GM19397 (cell line): Measurements from ENCODE around the gene CCL5.

Source experiments
- ATAC-seq: cut with Tn5 transposase; IDR thresholded peaks from one replicate; pipeline ENCODE4 v1.9.1; 2021; ENCODE audit warnings: mild to moderate bottlenecking, moderate library complexity; ENCODE audit not compliant: unreplicated experiment

Gene CCL5

GRCh38 chr17:35879773-35880654 is at the start of gene CCL5:
CCL5 (minus strand) TSS chr17:35880360.
- ATAC-seq: peak; percentile 89

DNA sequence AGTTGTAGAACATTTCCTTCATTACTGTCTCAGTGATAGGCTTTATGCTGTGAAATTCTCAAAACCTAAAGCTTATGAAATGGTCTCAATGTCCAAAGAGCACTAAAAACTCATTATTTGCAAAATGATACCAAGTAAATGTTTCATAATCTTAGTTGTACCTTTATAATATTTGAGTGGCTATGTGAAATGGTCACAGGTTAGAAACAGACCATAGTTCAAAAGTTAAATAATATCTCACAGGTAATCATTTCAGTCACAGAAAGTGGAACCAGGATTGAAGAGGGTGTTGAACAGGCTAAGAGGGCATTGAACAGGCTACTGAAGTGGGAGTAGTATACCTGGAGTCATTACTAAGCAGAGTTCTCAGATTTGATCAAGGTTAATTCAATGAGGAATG is 47.6 kb upstream of the CCL5 start:
- no peak for ATAC-seq

GRCh38 chr17:35923609-35924114 is 43.5 kb upstream of the CCL5 start:
- no peak for ATAC-seq

DNA sequence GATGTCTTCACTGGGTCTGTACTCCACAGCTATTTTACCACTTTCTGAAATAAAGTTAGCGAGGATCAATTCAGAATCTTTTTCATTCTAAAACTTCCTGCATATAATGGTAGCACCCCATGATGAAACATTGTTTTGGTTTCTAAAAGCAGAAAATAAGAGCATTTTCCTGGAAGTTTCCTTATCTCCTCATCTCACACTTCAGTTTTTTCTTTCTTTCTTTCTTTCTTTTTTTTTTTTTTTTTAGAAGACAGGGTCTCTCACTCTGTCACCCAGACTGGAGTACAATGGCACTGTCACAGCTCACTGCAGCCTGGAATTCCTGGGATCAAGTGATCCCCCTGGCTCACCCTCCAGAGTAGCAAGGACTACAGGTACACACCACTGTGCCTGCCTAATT is 40.1 kb upstream of the CCL5 start:
- no peak for ATAC-seq

DNA sequence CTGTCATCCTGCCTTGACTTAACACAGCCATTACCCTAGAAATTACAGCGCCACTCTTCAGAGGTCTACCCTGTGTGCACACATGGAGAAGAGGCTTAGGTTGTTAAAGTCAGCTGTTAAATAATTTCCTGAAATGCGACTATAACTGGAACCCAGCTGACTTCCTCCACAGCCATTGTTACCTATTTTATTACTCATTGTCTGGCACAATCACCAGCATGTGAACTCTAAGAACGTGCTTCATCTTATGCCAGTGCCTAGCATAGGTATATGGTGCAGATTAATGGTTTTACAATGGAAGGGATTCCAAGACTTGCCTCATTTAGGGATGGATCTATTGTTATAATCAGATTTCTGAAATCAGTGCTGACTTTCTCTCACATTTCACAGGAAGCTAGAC is 38.5 kb upstream of the CCL5 start:
- ATAC-seq: no peak

GRCh38 chr17:35917519-35918213 is 37.5 kb upstream of the CCL5 start:
- ATAC-seq: no peak

DNA sequence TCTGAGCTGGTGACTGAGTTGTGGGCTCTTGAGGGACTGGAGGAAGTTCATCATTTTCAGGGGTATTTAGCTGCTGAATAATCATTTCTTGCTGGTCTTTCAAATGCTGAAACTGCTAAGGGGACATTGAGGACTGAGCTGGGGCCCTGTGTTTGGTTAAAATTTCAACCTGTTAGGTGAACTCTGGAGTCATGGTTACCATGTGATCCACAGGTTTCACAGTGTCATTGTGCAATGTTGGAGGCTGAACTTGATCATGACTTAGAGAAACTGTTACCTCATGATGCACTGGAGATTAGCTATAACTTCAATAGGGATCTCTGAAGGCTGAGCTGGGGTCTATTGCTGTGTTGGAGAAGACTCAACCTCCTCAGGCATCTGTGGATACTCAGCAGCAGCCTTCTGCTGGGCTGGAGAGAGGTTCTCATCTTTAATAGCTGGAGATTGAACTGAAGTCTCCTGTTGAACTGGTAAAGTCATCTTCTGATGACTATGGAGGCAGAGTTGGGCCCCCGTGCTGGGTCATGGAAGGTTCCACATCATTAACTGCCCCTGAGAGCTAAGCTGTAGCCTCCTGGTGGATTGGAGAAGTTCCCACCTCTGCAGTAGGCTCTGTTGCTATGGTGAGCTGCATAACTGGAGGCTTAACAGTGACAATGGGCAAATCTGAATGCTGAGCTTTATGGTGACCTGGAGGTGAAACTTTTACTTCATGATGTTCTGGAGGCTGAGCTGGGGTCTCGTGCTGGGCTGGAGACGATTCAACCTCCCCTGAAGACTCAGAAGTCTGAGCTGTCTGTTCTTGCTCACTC is 35.2 kb upstream of the CCL5 start:
- no peak for ATAC-seq

DNA sequence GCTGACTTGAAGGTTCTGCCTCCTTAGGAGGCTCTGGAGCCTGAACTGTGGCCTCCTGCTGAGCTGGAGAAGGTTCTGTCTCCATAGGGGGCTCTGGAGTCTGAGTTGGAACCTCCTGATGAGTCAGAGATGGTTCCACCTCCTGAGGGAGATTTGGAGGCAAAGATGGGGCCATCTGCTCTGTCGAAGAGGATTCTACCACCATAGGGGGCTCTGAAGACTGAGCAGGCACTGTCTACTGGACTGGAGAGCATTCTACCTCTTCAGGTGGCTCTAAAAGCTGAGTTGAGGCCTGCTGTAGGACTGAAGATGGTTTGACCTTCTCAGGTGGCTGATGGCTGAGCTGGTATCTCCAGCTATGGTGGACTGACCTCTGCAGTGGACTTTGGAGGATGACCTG is 34.2 kb upstream of the CCL5 start:
- no peak for ATAC-seq

DNA sequence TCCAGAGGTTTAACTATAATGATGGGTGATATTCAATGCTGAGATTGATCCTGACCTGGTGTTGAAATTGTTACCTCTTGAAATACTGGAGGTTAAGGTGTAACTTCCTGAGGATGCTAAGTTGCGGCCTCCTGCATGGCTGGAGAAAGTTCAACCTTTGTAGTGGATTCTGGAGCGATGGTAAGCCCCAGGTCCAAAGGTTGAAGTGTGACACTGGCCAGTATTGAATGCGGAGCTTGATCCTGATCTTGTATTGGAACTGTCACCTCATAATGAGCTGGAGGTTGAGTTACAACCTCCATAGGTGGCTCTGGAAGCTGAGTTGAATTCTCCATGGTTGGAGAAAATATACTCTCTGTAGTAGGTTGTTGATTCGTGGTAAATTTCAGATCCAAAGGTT is 33.4 kb upstream of the CCL5 start:
- no peak for ATAC-seq

GRCh38 chr17:35912942-35913341 is 32.8 kb upstream of the CCL5 start:
- ATAC-seq: no peak

- no peak for ATAC-seq
Measured at GRCh38 chr17:35912339-35912912, 32.3 kb upstream of the CCL5 start.

- ATAC-seq: no peak
Measured at GRCh38 chr17:35909408-35909807, 29.2 kb upstream of the CCL5 start.

- ATAC-seq: no peak
Measured at GRCh38 chr17:35907691-35908090, 27.5 kb upstream of the CCL5 start.

- no peak for ATAC-seq
Measured at GRCh38 chr17:35906926-35907637, 26.9 kb upstream of the CCL5 start.

DNA sequence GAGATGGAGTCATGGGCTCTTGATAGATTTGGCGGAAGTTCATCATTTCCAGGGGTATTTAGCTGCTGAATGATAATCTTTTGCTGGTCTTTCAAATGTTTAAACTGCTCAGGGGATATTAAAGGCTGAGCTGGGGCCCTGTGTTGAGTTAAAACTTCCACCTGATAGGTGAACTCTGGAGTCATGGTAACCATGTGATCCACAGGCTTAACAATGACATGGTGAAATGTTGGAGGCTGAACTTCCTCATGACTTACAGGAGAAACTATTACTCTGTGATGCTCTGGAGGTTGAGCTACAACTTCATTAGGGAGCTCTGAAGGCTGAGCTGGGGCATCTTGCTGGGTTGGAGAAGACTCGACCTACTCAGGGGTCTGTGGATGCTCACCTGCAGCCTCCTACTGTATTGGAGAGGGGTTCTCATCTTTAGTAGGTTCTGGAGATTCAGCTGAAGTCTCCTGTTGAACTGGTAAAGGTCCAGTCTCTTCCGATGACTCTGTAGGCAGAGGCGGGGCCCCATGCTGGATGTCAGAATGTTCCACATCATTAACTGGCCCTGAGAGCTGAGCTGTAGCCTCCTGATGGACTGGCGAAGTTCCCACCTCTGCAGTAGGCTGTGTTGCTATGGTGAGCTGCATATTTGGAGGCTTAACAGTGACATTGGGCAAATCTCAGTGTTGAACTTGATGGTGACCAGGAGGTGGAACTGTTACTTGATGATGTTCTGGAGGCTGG is 26.2 kb upstream of the CCL5 start:
- no peak for ATAC-seq

DNA sequence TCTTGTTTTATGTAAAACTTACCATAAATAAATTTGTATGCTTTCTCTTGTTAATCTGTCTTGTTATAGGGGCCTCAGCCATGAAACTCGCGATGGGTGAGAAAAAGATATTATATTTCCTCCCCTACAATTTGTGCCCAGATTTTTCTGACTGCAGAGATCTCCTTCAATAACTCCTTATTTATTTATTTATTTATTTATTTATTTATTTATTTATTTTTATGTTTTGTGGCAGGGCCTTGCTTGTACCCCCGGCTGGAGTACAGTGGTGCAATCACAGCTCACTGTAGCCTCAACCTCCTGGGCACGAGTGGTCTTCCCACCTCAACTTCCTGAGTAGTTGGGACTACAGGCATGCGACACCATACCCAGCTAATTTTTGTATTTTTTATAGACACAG is 23.3 kb upstream of the CCL5 start:
- no peak for ATAC-seq

DNA sequence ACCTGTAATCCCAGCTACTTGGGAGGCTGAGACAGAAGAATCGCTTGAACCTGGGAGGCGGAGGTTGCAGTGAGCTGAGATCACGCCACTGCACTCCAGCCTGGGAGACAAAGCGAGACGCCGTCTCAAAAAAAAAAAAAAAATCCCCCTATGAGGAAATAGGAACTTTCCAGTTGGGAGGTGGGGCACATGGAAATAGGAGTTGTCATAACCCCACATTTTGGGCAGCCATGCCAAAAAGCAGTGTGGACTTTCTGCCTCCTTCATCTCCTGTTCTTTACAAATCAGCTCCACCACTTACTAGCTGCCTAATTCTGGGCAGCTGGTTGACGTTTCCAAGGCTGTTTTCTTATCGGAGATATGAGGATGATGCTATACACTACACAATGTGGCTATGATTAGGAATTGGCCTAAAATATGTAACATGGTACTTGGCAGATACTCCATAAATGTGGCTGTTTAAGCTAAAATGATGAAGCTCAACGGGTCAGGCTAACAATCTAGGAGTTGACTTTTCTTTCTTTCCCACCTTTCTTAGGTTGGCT is 21.5 kb upstream of the CCL5 start:
- ATAC-seq: no peak

GRCh38 chr17:35900708-35901480 is 20.7 kb upstream of the CCL5 start:
- ATAC-seq: no peak

- ATAC-seq: no peak
Measured at GRCh38 chr17:35900280-35900679, 20.1 kb upstream of the CCL5 start.
